ENCODE results near the gene KCNMA1. TPM values are rescaled to one million over a fixed set of nuclear protein-coding genes. Genes with fewer than 3 reads are reported as not detected.

Gene KCNMA1
- polyA plus RNA-seq, 1 of the 3 experiments (the other 2 are of a cell fraction): 107 TPM

DNA sequence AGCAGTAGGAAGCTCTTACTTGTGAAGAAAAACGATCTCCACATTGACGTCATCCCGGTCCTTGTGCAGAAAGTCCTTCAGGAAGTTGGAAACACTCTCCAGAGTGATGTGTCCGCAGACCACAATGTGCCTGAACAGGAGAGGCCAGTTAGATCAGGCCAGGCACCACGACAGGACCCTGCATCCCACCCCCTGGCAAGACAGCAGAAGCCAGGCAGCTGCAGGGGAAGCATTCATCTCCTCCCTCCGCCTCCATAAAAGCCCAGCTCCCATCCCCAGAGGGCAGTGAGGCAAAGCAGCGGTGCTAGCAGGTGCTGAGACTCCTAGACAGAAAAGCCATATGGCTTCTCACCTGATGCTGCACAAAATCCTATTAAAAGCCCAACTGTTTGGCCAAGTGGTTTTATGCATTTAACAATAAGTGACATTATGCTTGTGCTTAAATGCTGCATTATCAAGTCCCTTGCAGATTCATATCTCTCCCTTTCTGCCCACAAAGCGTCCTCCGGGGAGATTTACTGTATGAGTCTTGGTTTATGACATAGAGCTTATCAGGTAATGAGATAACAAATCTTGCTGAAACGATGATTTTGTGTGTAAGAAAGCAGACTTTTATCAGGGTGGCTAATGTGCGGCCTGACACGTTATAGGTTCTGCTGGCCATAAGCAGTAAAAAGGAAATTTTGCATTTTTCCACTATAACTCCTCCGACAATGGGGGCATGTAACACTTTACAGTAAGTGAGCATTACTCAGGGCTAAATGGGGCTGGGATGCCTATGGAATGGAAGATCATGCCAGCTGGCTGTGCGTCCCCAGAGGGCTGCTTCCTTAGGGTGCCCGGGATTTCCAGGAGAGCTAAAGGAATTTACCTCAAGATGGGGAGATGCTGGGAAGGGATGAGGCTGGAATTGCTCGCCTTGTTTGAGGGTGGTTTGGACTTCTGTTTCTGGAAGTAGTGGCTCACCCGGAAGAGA, 546.9 kb downstream of the KCNMA1 start (continued):
- TF ChIP-seq YY1 (IDR thresholded peaks at IDR 0.05; ENCODE audit: low read depth): no peak
- no peak for TF ChIP-seq MEF2A (IDR thresholded peaks at IDR 0.05; ENCODE audit: borderline replicate concordance, low read depth)
- no peak for TF ChIP-seq RXRA (IDR thresholded peaks at IDR 0.05; ENCODE audit: borderline replicate concordance, low read depth)
- TF ChIP-seq, protein P1, sequence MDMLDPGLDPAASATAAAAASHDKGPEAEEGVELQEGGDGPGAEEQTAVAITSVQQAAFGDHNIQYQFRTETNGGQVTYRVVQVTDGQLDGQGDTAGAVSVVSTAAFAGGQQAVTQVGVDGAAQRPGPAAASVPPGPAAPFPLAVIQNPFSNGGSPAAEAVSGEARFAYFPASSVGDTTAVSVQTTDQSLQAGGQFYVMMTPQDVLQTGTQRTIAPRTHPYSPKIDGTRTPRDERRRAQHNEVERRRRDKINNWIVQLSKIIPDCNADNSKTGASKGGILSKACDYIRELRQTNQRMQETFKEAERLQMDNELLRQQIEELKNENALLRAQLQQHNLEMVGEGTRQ (IDR thresholded peaks at IDR 0.05; ENCODE audit: borderline replicate concordance, low read depth, low read length): no peak
- TF ChIP-seq, protein P2, sequence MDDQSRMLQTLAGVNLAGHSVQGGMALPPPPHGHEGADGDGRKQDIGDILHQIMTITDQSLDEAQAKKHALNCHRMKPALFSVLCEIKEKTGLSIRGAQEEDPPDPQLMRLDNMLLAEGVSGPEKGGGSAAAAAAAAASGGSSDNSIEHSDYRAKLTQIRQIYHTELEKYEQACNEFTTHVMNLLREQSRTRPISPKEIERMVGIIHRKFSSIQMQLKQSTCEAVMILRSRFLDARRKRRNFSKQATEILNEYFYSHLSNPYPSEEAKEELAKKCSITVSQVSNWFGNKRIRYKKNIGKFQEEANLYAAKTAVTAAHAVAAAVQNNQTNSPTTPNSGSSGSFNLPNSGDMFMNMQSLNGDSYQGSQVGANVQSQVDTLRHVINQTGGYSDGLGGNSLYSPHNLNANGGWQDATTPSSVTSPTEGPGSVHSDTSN (IDR thresholded peaks at IDR 0.05): 0 out of 2 replicates have a peak, but pooled peaks have one; percentile 5
- TF ChIP-seq FOXJ3 (CRISPR knock-in tag; IDR thresholded peaks at IDR 0.05): peak; percentile 92; the same call in 1 of the 2 replicates
- TF ChIP-seq POLR2AphosphoS5 (IDR thresholded peaks at IDR 0.05; ENCODE audit: low read depth, low read length): no peak
- TF ChIP-seq FOXM1 (IDR thresholded peaks at IDR 0.05; ENCODE audit: low read depth): no peak
- TF ChIP-seq, protein P3, sequence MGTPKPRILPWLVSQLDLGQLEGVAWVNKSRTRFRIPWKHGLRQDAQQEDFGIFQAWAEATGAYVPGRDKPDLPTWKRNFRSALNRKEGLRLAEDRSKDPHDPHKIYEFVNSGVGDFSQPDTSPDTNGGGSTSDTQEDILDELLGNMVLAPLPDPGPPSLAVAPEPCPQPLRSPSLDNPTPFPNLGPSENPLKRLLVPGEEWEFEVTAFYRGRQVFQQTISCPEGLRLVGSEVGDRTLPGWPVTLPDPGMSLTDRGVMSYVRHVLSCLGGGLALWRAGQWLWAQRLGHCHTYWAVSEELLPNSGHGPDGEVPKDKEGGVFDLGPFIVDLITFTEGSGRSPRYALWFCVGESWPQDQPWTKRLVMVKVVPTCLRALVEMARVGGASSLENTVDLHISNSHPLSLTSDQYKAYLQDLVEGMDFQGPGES (IDR thresholded peaks at IDR 0.05; ENCODE audit: low read depth, low read length): no peak

DNA sequence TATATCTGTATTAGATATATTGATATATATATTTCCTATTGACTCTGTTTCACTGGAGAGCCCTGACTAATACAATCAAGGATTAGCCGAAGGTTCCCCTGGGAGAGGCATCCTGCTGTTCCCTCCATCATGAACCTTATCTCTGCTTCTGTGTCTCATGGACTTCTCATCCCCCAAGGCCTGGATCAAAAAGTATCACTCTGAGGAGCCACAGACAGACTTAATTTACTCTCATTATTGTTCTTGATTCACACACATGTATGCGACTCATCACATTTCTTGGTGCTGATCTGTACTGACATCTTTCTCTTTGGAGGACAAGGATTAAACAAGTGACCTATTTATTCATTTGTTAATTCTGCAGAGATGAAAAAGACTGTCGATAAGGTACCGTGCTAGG, 550.2 kb downstream of the KCNMA1 start:
- Histone ChIP-seq H3F3A (replicated peaks; ENCODE audit: insufficient read depth) (peaks cover 3% of the 10 kb centered on the region), H2AFZ (ENCODE audit: low read depth) (no peak overlapping the region), H3K9ac (no peak overlapping the region), H3K36me3 (replicated peaks in 1 of 2; ENCODE audit: control insufficient read depth in 1 of 2, insufficient read depth in 2 of 2, low read length in 1 of 2) (peaks cover 15 to 56% of the 10 kb centered on the region in 2 experiments), H3K4me1 (ENCODE audit: control insufficient read depth in 1 of 2, insufficient read depth in 2 of 2, low read depth in 1 of 2, low read length in 1 of 2) (peaks cover 0 to 41% of the 10 kb centered on the region in 2 experiments; a peak in 2 of 4 replicates), H3K4me3 (ENCODE audit: low read depth in 2 of 2, low read length in 1 of 2) (no peak overlapping the region), H3K9me3 (no peaks in the 10 kb centered on the region), H3K79me2 (ENCODE audit: insufficient read depth) (no peaks in the 10 kb centered on the region), H3K27ac (ENCODE audit: low read depth in 2 of 2, low read length in 1 of 2) (peak overlapping the region in 1 of 2 experiments; percentile 29; a peak in 2 of 4 replicates), H3K27me3 (ENCODE audit: insufficient read depth) (no peaks in the 10 kb centered on the region), H4K20me1 (ENCODE audit: insufficient read depth) (no peaks in the 10 kb centered on the region), H3K9me2 (no peaks in the 10 kb centered on the region), H3K4me2 (no peak overlapping the region)
- TF ChIP-seq RAD21 (IDR thresholded peaks at IDR 0.05; ENCODE audit: low read length): no peak
- no peak for TF ChIP-seq GABPA (IDR thresholded peaks at IDR 0.05; ENCODE audit: low read depth)
- TF ChIP-seq, protein P2 (IDR thresholded peaks at IDR 0.05): 0 out of 2 replicates have a peak, but pooled peaks have one; percentile 9
- TF ChIP-seq TCF12 (IDR thresholded peaks at IDR 0.05): peak; percentile 28; the same call in 1 of the 2 replicates
- DNase-seq: no peak
- CTCF ChIA-PET: no interaction called here
- POLR2A ChIA-PET: no interaction called here
- WGBS (ENCODE audit: low lambda C conversion rate): 92% methylated on average over 4 of the region's 4 CpGs

All from SK-N-SH (cell line).